ENCODE measurements around the gene MBNL2. TPM values are rescaled to one million over a fixed set of nuclear protein-coding genes. Genes with fewer than 3 reads are reported as not detected.

Gene MBNL2
- total RNA-seq, 1 experiment from 2014 or later, result 17.8 TPM

GRCh38 chr13:97267418-97268059, 45.4 kb downstream of the MBNL2 start:
- no peaks in the 10 kb centered on the region for H3K79me2 ChIP-seq (ENCODE audit: low read length)
- no peak overlapping the region for H3K27ac ChIP-seq (ENCODE audit: low read length)
- TF ChIP-seq CTCF (conservative IDR thresholded peaks at IDR 0.05; ENCODE audit: low read depth, low read length) (no peak), EZH2phosphoT487 (IDR thresholded peaks at IDR 0.05; ENCODE audit: borderline replicate concordance, low read length) (no peak), EZH2 (IDR thresholded peaks at IDR 0.05; ENCODE audit: low read length, unreplicated experiment) (no peak)
- no peak overlapping the region for H3K4me2 ChIP-seq (ENCODE audit: low read length)
- no peak overlapping the region for H3K4me3 ChIP-seq (ENCODE audit: low read length)
- ChIA-PET CTCF (no interaction called here), POLR2A (ENCODE audit: unreplicated experiment) (interaction anchor here (0.6 kb wide), 1 partner anchor 10 kb away, joined by 4 read pairs; no protein-coding TSS in a partner anchor)
- no peaks in the 10 kb centered on the region for H3K9me2 ChIP-seq (replicated peaks; ENCODE audit: low read length)
- no peaks in the 10 kb centered on the region for H3K4me1 ChIP-seq (ENCODE audit: insufficient read depth, low read length)
- ATAC-seq, result no peak
- no peak for DNase-seq
- H3F3A ChIP-seq (ENCODE audit: low read length, unreplicated experiment), result no peaks in the 10 kb centered on the region
- intact Hi-C loops (cut with micrococcal nuclease), result no loop called here
- no TSS peak for BruUV-seq (replicated peaks)
- H4K20me1 ChIP-seq (ENCODE audit: low read length), result no peaks in the 10 kb centered on the region
- H3K27me3 ChIP-seq (ENCODE audit: low read length), result no peaks in the 10 kb centered on the region
- no peaks in the 10 kb centered on the region for H3K9me3 ChIP-seq (ENCODE audit: low read length)
- no peaks in the 10 kb centered on the region for H3K36me3 ChIP-seq (ENCODE audit: low read depth, low read length)
- no peak overlapping the region for H2AFZ ChIP-seq (ENCODE audit: low read length)
- H3K9ac ChIP-seq (ENCODE audit: low read length), result no peak overlapping the region

GRCh38 chr13:97268772-97269171, 46.6 kb downstream of the MBNL2 start:
- Histone ChIP-seq H3K4me3 (ENCODE audit: low read length) (no peak overlapping the region), H3F3A (ENCODE audit: low read length, unreplicated experiment) (no peaks in the 10 kb centered on the region), H3K79me2 (ENCODE audit: low read length) (peaks cover 5% of the 10 kb centered on the region; the same call in 1 of the 2 replicates), H2AFZ (ENCODE audit: low read length) (no peak overlapping the region), H3K27me3 (ENCODE audit: low read length) (no peaks in the 10 kb centered on the region), H3K27ac (ENCODE audit: low read length) (no peak overlapping the region), H3K4me1 (ENCODE audit: insufficient read depth, low read length) (peaks cover 11% of the 10 kb centered on the region), H3K4me2 (ENCODE audit: low read length) (no peak overlapping the region), H4K20me1 (ENCODE audit: low read length) (no peaks in the 10 kb centered on the region), H3K9me2 (replicated peaks; ENCODE audit: low read length) (no peaks in the 10 kb centered on the region), H3K9ac (ENCODE audit: low read length) (no peak overlapping the region), H3K36me3 (ENCODE audit: low read depth, low read length) (no peaks in the 10 kb centered on the region), H3K9me3 (ENCODE audit: low read length) (no peaks in the 10 kb centered on the region)
- CTCF ChIA-PET, result no interaction called here
- ATAC-seq (no peak), DNase-seq (no peak)
- POLR2A ChIA-PET (ENCODE audit: unreplicated experiment), result no interaction called here
- intact Hi-C loops (cut with micrococcal nuclease), result no loop called here
- no peak for TF ChIP-seq EZH2 (IDR thresholded peaks at IDR 0.05; ENCODE audit: low read length, unreplicated experiment)
- TF ChIP-seq CTCF (conservative IDR thresholded peaks at IDR 0.05; ENCODE audit: low read depth, low read length), result no peak
- no peak for TF ChIP-seq EZH2phosphoT487 (IDR thresholded peaks at IDR 0.05; ENCODE audit: borderline replicate concordance, low read length)
- BruUV-seq (replicated peaks), result no TSS peak

GRCh38 chr13:97269603-97270002, 47.5 kb downstream of the MBNL2 start:
- intact Hi-C loops (cut with micrococcal nuclease), result loop anchor here (5.0 kb wide), 1 partner anchor 73 kb away; no protein-coding TSS in a partner anchor
- BruUV-seq (replicated peaks), result no TSS peak
- H3K4me2 ChIP-seq (ENCODE audit: low read length), result no peak overlapping the region
- H3K9me2 ChIP-seq (replicated peaks; ENCODE audit: low read length), result no peaks in the 10 kb centered on the region
- no peak for ATAC-seq
- H3K27me3 ChIP-seq (ENCODE audit: low read length), result no peaks in the 10 kb centered on the region
- H3K27ac ChIP-seq (ENCODE audit: low read length), result no peak overlapping the region
- no peaks in the 10 kb centered on the region for H3K36me3 ChIP-seq (ENCODE audit: low read depth, low read length)
- H3K79me2 ChIP-seq (ENCODE audit: low read length), result peaks cover 5% of the 10 kb centered on the region; the same call in 1 of the 2 replicates
- H3K9me3 ChIP-seq (ENCODE audit: low read length), result no peaks in the 10 kb centered on the region
- H3F3A ChIP-seq (ENCODE audit: low read length, unreplicated experiment), result no peaks in the 10 kb centered on the region
- CTCF ChIA-PET, result no interaction called here
- POLR2A ChIA-PET (ENCODE audit: unreplicated experiment), result no interaction called here
- H4K20me1 ChIP-seq (ENCODE audit: low read length), result no peaks in the 10 kb centered on the region
- DNase-seq, result no peak
- no peak overlapping the region for H3K9ac ChIP-seq (ENCODE audit: low read length)
- H3K4me3 ChIP-seq (ENCODE audit: low read length), result no peak overlapping the region
- H3K4me1 ChIP-seq (ENCODE audit: insufficient read depth, low read length), result peaks cover 18% of the 10 kb centered on the region
- H2AFZ ChIP-seq (ENCODE audit: low read length), result no peak overlapping the region
- TF ChIP-seq EZH2 (IDR thresholded peaks at IDR 0.05; ENCODE audit: low read length, unreplicated experiment) (no peak), CTCF (conservative IDR thresholded peaks at IDR 0.05; ENCODE audit: low read depth, low read length) (no peak), EZH2phosphoT487 (IDR thresholded peaks at IDR 0.05; ENCODE audit: borderline replicate concordance, low read length) (no peak)

Measured in PC-3 (cell line).